Measurements from ENCODE around the gene DUSP16. TPM values are rescaled to one million over a fixed set of nuclear protein-coding genes. Genes with fewer than 3 reads are reported as not detected.
A peak's percentile ranks its signal among the peaks of the same experiment; 100 is the strongest.
"Not testable (repeated sequence)": the region's sequence is repeated elsewhere in the genome, so short reads cannot be mapped to it uniquely, and the experiment has no call there.

DUSP16 gene
- 29.5 TPM for total RNA-seq

GRCh38 chr12:12562585-12563261 is at the start of gene DUSP16:
Gene DUSP16, minus strand, starts transcription at chr12:12562863. Its CDS starts 41,765 bp downstream, at chr12:12521098.
- H3K27me3 ChIP-seq (ENCODE audit: insufficient read depth, low read length) = no peaks in the 10 kb centered on the region
- peaks cover 25% of the 10 kb centered on the region for H3K4me1 ChIP-seq (ENCODE audit: insufficient read depth, low read length)
- no peaks in the 10 kb centered on the region for H3K9me3 ChIP-seq (ENCODE audit: low read depth, low read length)
- peak within 1 kb of the TSS; percentile 61 for H3K4me3 ChIP-seq (ENCODE audit: low read length)

- H3K4me1 ChIP-seq (ENCODE audit: insufficient read depth, low read length) = peaks cover 30% of the 10 kb centered on the region
- peak overlapping the region; percentile 64 for H3K4me3 ChIP-seq (ENCODE audit: low read length)
- no peaks in the 10 kb centered on the region for H3K9me3 ChIP-seq (ENCODE audit: low read depth, low read length)
- no peaks in the 10 kb centered on the region for H3K27me3 ChIP-seq (ENCODE audit: insufficient read depth, low read length)
Measured at GRCh38 chr12:12612358-12612757, 49.7 kb upstream of the DUSP16 start.

- peak within 1 kb of the TSS; percentile 64 for H3K4me3 ChIP-seq (ENCODE audit: low read length)
Measured at GRCh38 chr12:12611512-12612306, 49.0 kb upstream of the DUSP16 start, which contains the start of gene CREBL2. Gene CREBL2, plus strand, starts transcription at chr12:12611876. Its CDS starts 297 bp downstream, at chr12:12612173.

GRCh38 chr12:12610711-12611110 is 48.0 kb upstream of the DUSP16 start:
- H3K27me3 ChIP-seq (ENCODE audit: insufficient read depth, low read length) = no peaks in the 10 kb centered on the region
- H3K9me3 ChIP-seq (ENCODE audit: low read depth, low read length) = no peaks in the 10 kb centered on the region
- no peak overlapping the region for H3K4me3 ChIP-seq (ENCODE audit: low read length)
- peaks cover 40% of the 10 kb centered on the region for H3K4me1 ChIP-seq (ENCODE audit: insufficient read depth, low read length)

More at GRCh38 chr12:12611512-12612306, 49.0 kb upstream of the DUSP16 start, which contains the start of gene CREBL2:
- Histone ChIP-seq H3K9me3 (ENCODE audit: low read depth, low read length) (no peaks in the 10 kb centered on the region), H3K27me3 (ENCODE audit: insufficient read depth, low read length) (no peaks in the 10 kb centered on the region), H3K4me1 (ENCODE audit: insufficient read depth, low read length) (peaks cover 33% of the 10 kb centered on the region)

GRCh38 chr12:12609692-12610091 is 47.0 kb upstream of the DUSP16 start:
- Histone ChIP-seq H3K4me3 (ENCODE audit: low read length) (no peak overlapping the region), H3K27me3 (ENCODE audit: insufficient read depth, low read length) (no peaks in the 10 kb centered on the region), H3K4me1 (ENCODE audit: insufficient read depth, low read length) (peaks cover 40% of the 10 kb centered on the region), H3K9me3 (ENCODE audit: low read depth, low read length) (no peaks in the 10 kb centered on the region)

GRCh38 chr12:12608557-12608957 is 45.9 kb upstream of the DUSP16 start:
- Histone ChIP-seq H3K4me1 (ENCODE audit: insufficient read depth, low read length) (peaks cover 33% of the 10 kb centered on the region), H3K27me3 (ENCODE audit: insufficient read depth, low read length) (no peaks in the 10 kb centered on the region), H3K9me3 (ENCODE audit: low read depth, low read length) (no peaks in the 10 kb centered on the region), H3K4me3 (ENCODE audit: low read length) (no peak overlapping the region)

GRCh38 chr12:12606781-12607589 is 44.3 kb upstream of the DUSP16 start:
- Histone ChIP-seq H3K4me1 (ENCODE audit: insufficient read depth, low read length) (peaks cover 17% of the 10 kb centered on the region), H3K9me3 (ENCODE audit: low read depth, low read length) (no peaks in the 10 kb centered on the region), H3K4me3 (ENCODE audit: low read length) (no peak overlapping the region), H3K27me3 (ENCODE audit: insufficient read depth, low read length) (no peaks in the 10 kb centered on the region)

- peaks cover 9% of the 10 kb centered on the region for H3K4me1 ChIP-seq (ENCODE audit: insufficient read depth, low read length)
- H3K27me3 ChIP-seq (ENCODE audit: insufficient read depth, low read length) = no peaks in the 10 kb centered on the region
- no peak overlapping the region for H3K4me3 ChIP-seq (ENCODE audit: low read length)
- H3K9me3 ChIP-seq (ENCODE audit: low read depth, low read length) = no peaks in the 10 kb centered on the region
Measured at GRCh38 chr12:12604740-12605139, 42.1 kb upstream of the DUSP16 start.

- no peaks in the 10 kb centered on the region for H3K27me3 ChIP-seq (ENCODE audit: insufficient read depth, low read length)
- no peaks in the 10 kb centered on the region for H3K4me1 ChIP-seq (ENCODE audit: insufficient read depth, low read length)
Measured at GRCh38 chr12:12600659-12601058, 38.0 kb upstream of the DUSP16 start.

GRCh38 chr12:12599750-12600643 is 37.3 kb upstream of the DUSP16 start:
- no peaks in the 10 kb centered on the region for H3K4me1 ChIP-seq (ENCODE audit: insufficient read depth, low read length)
- H3K4me3 ChIP-seq (ENCODE audit: low read length) = no peak overlapping the region
- no peaks in the 10 kb centered on the region for H3K9me3 ChIP-seq (ENCODE audit: low read depth, low read length)
- no peaks in the 10 kb centered on the region for H3K27me3 ChIP-seq (ENCODE audit: insufficient read depth, low read length)

More at GRCh38 chr12:12600659-12601058, 38.0 kb upstream of the DUSP16 start:
- Histone ChIP-seq H3K4me3 (ENCODE audit: low read length) (no peak overlapping the region), H3K9me3 (ENCODE audit: low read depth, low read length) (no peaks in the 10 kb centered on the region)

GRCh38 chr12:12598864-12599263 is 36.2 kb upstream of the DUSP16 start:
- H3K4me1 ChIP-seq (ENCODE audit: insufficient read depth, low read length) = no peaks in the 10 kb centered on the region

GRCh38 chr12:12596598-12596997 is 33.9 kb upstream of the DUSP16 start:
- H3K9me3 ChIP-seq (ENCODE audit: low read depth, low read length); H3K4me1 ChIP-seq (ENCODE audit: insufficient read depth, low read length); H3K4me3 ChIP-seq (ENCODE audit: low read length); H3K27me3 ChIP-seq (ENCODE audit: insufficient read depth, low read length): not testable (repeated sequence)

More at GRCh38 chr12:12598864-12599263, 36.2 kb upstream of the DUSP16 start:
- H3K9me3 ChIP-seq (ENCODE audit: low read depth, low read length) = no peaks in the 10 kb centered on the region
- H3K4me3 ChIP-seq (ENCODE audit: low read length) = no peak overlapping the region
- H3K27me3 ChIP-seq (ENCODE audit: insufficient read depth, low read length) = no peaks in the 10 kb centered on the region

- H3K4me3 ChIP-seq (ENCODE audit: low read length); H3K27me3 ChIP-seq (ENCODE audit: insufficient read depth, low read length); H3K4me1 ChIP-seq (ENCODE audit: insufficient read depth, low read length); H3K9me3 ChIP-seq (ENCODE audit: low read depth, low read length): not testable (repeated sequence)
Measured at GRCh38 chr12:12595929-12596328, 33.3 kb upstream of the DUSP16 start.

GRCh38 chr12:12592930-12593329 is 30.3 kb upstream of the DUSP16 start:
- Histone ChIP-seq H3K27me3 (ENCODE audit: insufficient read depth, low read length) (no peaks in the 10 kb centered on the region), H3K4me1 (ENCODE audit: insufficient read depth, low read length) (no peaks in the 10 kb centered on the region)

More at GRCh38 chr12:12592930-12593329, 30.3 kb upstream of the DUSP16 start:
- no peak overlapping the region for H3K4me3 ChIP-seq (ENCODE audit: low read length)
- no peaks in the 10 kb centered on the region for H3K9me3 ChIP-seq (ENCODE audit: low read depth, low read length)
